Islet of Langerhans (tissue), 1 donor: Measurements from ENCODE around the gene TNFSF18.
"Not testable (repeated sequence)": the region's sequence is repeated elsewhere in the genome, so short reads cannot be mapped to it uniquely, and the experiment has no call there.

ENCODE experiments used
- FAIRE-seq: peaks from one replicate; lab custom pipeline; 2011; peaks lifted over from hg19 to GRCh38; lab: Jason Lieb, UNC

The TNFSF18 gene

GRCh38 chr1:173050865-173051264 is at the start of gene TNFSF18:
Gene TNFSF18 (minus strand): TSS chr1:173050941. CDS start chr1:173050896, 45 bp downstream.
- FAIRE-seq: no peak

- FAIRE-seq: no peak
These were observed 48.4 kb upstream of the TNFSF18 start for GRCh38 chr1:173099166-173099565.

GRCh38 chr1:173098117-173098516 is 47.4 kb upstream of the TNFSF18 start:
- no peak for FAIRE-seq

GRCh38 chr1:173097001-173097400 is 46.3 kb upstream of the TNFSF18 start:
- no peak for FAIRE-seq

GRCh38 chr1:173095632-173096031 is 44.9 kb upstream of the TNFSF18 start:
- no peak for FAIRE-seq

GRCh38 chr1:173094541-173094940 is 43.8 kb upstream of the TNFSF18 start:
- FAIRE-seq: no peak

- FAIRE-seq: no peak
These were observed 43.1 kb upstream of the TNFSF18 start for GRCh38 chr1:173093691-173094445.

- FAIRE-seq: no peak
These were observed 33.6 kb upstream of the TNFSF18 start for GRCh38 chr1:173084292-173084691.

GRCh38 chr1:173082913-173083312 is 32.2 kb upstream of the TNFSF18 start:
- no peak for FAIRE-seq

- FAIRE-seq: not testable (repeated sequence)
These were observed 23.5 kb upstream of the TNFSF18 start for GRCh38 chr1:173074217-173074616.

GRCh38 chr1:173064011-173064410 is 13.3 kb upstream of the TNFSF18 start:
- FAIRE-seq: no peak

- FAIRE-seq: no peak
These were observed 12.4 kb upstream of the TNFSF18 start for GRCh38 chr1:173063171-173063570.

- FAIRE-seq: no peak
These were observed 11.6 kb upstream of the TNFSF18 start for GRCh38 chr1:173062150-173062938.

- FAIRE-seq: no peak
These were observed 7.8 kb upstream of the TNFSF18 start for GRCh38 chr1:173058556-173058955.

GRCh38 chr1:173057984-173058383 is 7.2 kb upstream of the TNFSF18 start:
- FAIRE-seq: no peak

- FAIRE-seq: no peak
These were observed 5.6 kb upstream of the TNFSF18 start for GRCh38 chr1:173056365-173056764.

GRCh38 chr1:173052681-173053196 is 2.0 kb upstream of the TNFSF18 start:
- no peak for FAIRE-seq

GRCh38 chr1:173049322-173049633 is 1.5 kb downstream of the TNFSF18 start:
- no peak for FAIRE-seq

GRCh38 chr1:173048621-173049321 is 2.0 kb downstream of the TNFSF18 start:
- FAIRE-seq: no peak

- no peak for FAIRE-seq
These were observed 6.1 kb downstream of the TNFSF18 start for GRCh38 chr1:173044656-173045055.

GRCh38 chr1:173043253-173043652 is 7.5 kb downstream of the TNFSF18 start:
- no peak for FAIRE-seq

GRCh38 chr1:173042806-173043205 is 7.9 kb downstream of the TNFSF18 start:
- FAIRE-seq: no peak

GRCh38 chr1:173039626-173040025 is 11.1 kb downstream of the TNFSF18 start:
- no peak for FAIRE-seq
